Measurements from ENCODE around the gene KIAA1217.

The KIAA1217 gene

DNA sequence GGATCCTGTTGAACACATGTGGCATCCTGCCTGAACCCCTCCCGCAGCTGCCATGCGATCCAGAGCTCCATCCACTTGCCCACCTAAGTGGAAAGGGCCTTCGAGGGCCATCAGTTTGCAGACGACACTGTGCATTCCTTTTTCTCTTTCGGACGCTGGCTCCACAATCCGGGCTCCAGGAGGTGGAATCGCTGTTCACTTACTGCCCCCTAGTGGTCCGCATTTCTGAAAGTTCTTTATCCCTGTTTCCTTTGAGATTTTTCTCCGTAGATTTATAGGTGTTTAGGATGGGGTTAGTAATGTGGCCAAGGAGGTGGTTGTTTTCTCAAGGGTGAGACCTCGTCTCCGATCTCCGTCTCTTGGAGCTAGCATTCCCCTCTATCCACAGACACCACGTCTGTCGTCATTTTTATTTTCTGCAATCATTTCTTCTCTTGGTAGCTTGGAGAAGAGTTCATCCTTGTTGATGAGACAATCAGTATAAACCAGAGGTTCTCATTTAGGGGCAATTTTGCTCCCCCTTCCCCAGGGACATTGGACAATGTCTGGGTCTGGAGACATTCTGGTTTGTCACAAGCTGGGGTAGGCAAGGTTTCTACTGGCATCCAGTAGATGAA, 310.2 kb downstream of the KIAA1217 start:
- no peak overlapping the region for H3K27ac Mint-ChIP-seq
- H3K9me3 Mint-ChIP-seq: no peaks in the 10 kb centered on the region
- H3K4me3 Mint-ChIP-seq: peak overlapping the region; percentile 74

GRCh38 chr10:24519950-24520349, 311.0 kb downstream of the KIAA1217 start:
- Mint-ChIP-seq H3K27me3 (peaks cover 4% of the 10 kb centered on the region), H3K4me1 (peaks cover 14% of the 10 kb centered on the region), H3K36me3 (no peaks in the 10 kb centered on the region), H3K9me3 (no peaks in the 10 kb centered on the region), H3K4me3 (peak overlapping the region; percentile 74), H3K27ac (peak overlapping the region; percentile 8)

More for the DNA sequence above, 310.2 kb downstream of the KIAA1217 start:
- Mint-ChIP-seq H3K4me1 (peaks cover 14% of the 10 kb centered on the region), H3K36me3 (no peaks in the 10 kb centered on the region), H3K27me3 (peaks cover 4% of the 10 kb centered on the region)

- Mint-ChIP-seq H3K27ac (no peak overlapping the region), H3K36me3 (no peaks in the 10 kb centered on the region), H3K9me3 (no peaks in the 10 kb centered on the region), H3K27me3 (peaks cover 4% of the 10 kb centered on the region), H3K4me3 (no peak overlapping the region), H3K4me1 (peaks cover 8% of the 10 kb centered on the region)
Observed at GRCh38 chr10:24524314-24524713, 315.4 kb downstream of the KIAA1217 start.

DNA sequence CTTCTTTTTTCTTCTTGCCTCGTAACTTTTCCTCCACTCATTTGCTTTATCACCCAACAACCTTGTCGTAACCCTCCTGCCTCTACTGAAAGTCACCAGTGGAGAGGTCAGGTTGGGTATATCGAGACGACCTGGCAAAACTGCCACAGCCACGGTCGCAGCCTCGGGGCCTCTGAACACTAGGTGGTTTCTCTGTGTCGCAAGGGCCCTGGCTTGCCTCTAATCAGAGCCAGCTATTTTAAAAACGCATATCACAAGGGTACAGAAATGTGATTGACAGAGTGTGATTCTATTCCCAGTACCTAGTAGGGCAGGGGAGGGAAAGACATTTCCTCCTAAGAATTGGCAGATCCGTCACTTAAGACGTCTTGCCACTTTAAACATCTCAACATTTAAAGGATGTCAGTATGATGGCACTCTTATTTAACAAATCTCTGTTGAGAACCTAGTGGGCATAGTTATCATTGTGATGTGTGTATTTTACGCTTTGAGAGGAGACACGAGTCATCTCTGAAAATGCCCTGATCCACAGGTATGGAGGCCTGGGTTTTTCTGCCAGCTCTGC, 317.2 kb downstream of the KIAA1217 start:
- Mint-ChIP-seq H3K27me3 (no peaks in the 10 kb centered on the region), H3K9me3 (no peaks in the 10 kb centered on the region), H3K27ac (no peak overlapping the region), H3K36me3 (no peaks in the 10 kb centered on the region), H3K4me3 (no peak overlapping the region), H3K4me1 (no peaks in the 10 kb centered on the region)

DNA sequence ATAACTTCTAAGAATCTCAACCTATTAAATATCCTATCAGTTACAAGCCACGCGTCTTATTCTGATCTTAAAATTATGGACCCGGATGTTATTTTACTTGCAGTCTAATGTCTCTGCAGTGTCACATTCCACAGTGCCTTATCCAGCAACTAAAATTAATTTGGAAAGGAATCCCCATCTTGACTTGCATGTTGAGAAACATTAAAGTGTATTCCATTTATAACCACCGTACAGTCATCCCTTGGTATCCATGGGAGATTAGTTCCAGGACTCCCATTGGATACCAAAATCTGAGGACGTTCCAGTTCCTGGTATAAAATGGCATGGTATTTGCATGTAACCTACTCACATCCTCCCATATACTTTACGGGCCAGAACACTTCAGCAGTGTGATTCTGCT, 320.0 kb downstream of the KIAA1217 start:
- Mint-ChIP-seq H3K4me3 (no peak overlapping the region), H3K27ac (no peak overlapping the region), H3K4me1 (no peaks in the 10 kb centered on the region), H3K36me3 (no peaks in the 10 kb centered on the region), H3K27me3 (no peaks in the 10 kb centered on the region), H3K9me3 (peaks cover 7% of the 10 kb centered on the region)

DNA sequence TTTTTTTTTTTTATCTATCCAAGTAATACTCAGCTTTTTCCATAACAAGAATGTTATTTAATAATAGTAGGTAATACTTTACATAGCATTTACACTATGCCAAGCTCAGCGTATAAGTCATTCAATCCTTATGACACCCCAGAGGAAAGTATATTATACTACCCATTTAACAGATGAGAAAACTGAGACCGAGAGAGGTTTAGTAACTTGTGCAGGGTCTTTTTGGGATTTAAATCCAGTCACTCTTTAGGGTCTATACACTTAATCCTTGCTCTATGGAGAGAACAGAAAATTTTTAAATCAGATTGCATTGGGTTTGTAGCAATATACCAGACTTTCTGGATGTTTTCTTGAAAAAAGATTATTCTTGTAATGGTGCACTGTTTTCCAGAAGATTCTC, 322.5 kb downstream of the KIAA1217 start:
- Mint-ChIP-seq H3K4me1 (no peaks in the 10 kb centered on the region), H3K27me3 (peaks cover 2% of the 10 kb centered on the region), H3K9me3 (peaks cover 7% of the 10 kb centered on the region), H3K36me3 (no peaks in the 10 kb centered on the region), H3K4me3 (no peak overlapping the region), H3K27ac (no peak overlapping the region)

- H3K27me3 Mint-ChIP-seq: peaks cover 2% of the 10 kb centered on the region
- no peaks in the 10 kb centered on the region for H3K36me3 Mint-ChIP-seq
- H3K27ac Mint-ChIP-seq: no peak overlapping the region
- H3K9me3 Mint-ChIP-seq: peaks cover 7% of the 10 kb centered on the region
- H3K4me1 Mint-ChIP-seq: no peaks in the 10 kb centered on the region
- no peak overlapping the region for H3K4me3 Mint-ChIP-seq
Observed at GRCh38 chr10:24533981-24534380, 325.0 kb downstream of the KIAA1217 start.

GRCh38 chr10:24536636-24537035, 327.7 kb downstream of the KIAA1217 start:
- Mint-ChIP-seq H3K27me3 (peaks cover 2% of the 10 kb centered on the region), H3K9me3 (peaks cover 7% of the 10 kb centered on the region), H3K4me3 (no peak overlapping the region), H3K27ac (no peak overlapping the region), H3K36me3 (no peaks in the 10 kb centered on the region), H3K4me1 (no peaks in the 10 kb centered on the region)

DNA sequence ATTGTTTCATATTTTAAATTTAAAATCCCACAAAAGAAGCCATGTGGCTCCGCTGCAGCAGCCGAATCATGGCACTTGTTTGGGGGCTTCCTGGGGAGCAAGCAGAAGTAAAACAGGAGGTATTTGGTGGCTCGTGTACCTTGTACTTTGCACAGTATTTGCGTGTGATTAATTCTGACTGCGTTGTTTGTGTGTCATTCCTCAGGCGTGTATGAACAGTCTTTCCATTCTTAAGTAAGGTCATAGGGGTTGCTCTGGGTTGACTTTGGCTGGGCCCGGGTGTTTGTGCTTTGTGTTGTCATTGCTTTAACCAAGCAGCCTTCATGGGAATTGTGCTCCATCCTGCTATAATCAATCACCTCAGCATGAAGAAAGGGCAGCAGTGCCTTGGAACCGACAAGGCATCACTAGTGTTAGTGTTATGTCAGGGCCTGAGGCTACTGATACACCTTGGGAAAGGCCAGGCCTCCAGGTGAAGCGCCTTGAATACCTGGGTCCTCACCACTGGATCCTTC, 332.4 kb downstream of the KIAA1217 start:
- no peaks in the 10 kb centered on the region for H3K36me3 Mint-ChIP-seq
- no peak overlapping the region for H3K4me3 Mint-ChIP-seq
- no peaks in the 10 kb centered on the region for H3K27me3 Mint-ChIP-seq
- H3K27ac Mint-ChIP-seq: no peak overlapping the region
- H3K4me1 Mint-ChIP-seq: no peaks in the 10 kb centered on the region
- H3K9me3 Mint-ChIP-seq: no peaks in the 10 kb centered on the region

GRCh38 chr10:24542314-24543270, 333.7 kb downstream of the KIAA1217 start:
- no peaks in the 10 kb centered on the region for H3K4me1 Mint-ChIP-seq
- H3K27me3 Mint-ChIP-seq: no peaks in the 10 kb centered on the region
- H3K27ac Mint-ChIP-seq: no peak overlapping the region
- no peak overlapping the region for H3K4me3 Mint-ChIP-seq
- no peaks in the 10 kb centered on the region for H3K36me3 Mint-ChIP-seq
- no peaks in the 10 kb centered on the region for H3K9me3 Mint-ChIP-seq

DNA sequence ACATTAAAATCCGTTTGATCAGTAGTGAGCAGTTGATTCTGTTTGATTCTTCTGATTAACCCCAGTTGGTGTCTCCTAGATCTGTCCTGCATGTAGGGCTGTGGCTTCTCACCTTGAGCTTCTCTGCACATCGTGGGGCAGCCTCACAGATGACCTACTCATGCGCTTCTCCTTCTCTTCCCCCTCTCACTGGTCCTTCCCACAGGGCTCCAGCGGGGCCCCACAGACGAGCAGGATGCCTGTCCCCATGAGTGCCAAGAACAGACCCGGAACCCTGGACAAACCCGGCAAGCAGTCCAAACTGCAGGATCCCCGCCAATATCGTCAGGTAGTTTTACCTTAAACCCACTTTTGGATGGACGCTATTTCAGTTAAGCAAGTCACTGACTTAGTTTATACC, 335.8 kb downstream of the KIAA1217 start:
- Mint-ChIP-seq H3K9me3 (no peaks in the 10 kb centered on the region), H3K27me3 (no peaks in the 10 kb centered on the region), H3K27ac (no peak overlapping the region)

GRCh38 chr10:24545585-24545984, 336.6 kb downstream of the KIAA1217 start:
- no peaks in the 10 kb centered on the region for H3K27me3 Mint-ChIP-seq
- no peak overlapping the region for H3K4me3 Mint-ChIP-seq
- H3K27ac Mint-ChIP-seq: no peak overlapping the region
- no peaks in the 10 kb centered on the region for H3K36me3 Mint-ChIP-seq
- no peaks in the 10 kb centered on the region for H3K9me3 Mint-ChIP-seq
- H3K4me1 Mint-ChIP-seq: no peaks in the 10 kb centered on the region

More for the DNA sequence above, 335.8 kb downstream of the KIAA1217 start:
- Mint-ChIP-seq H3K4me1 (no peaks in the 10 kb centered on the region), H3K36me3 (no peaks in the 10 kb centered on the region), H3K4me3 (no peak overlapping the region)

GRCh38 chr10:24550680-24551079, 341.7 kb downstream of the KIAA1217 start:
- Mint-ChIP-seq H3K9me3 (no peaks in the 10 kb centered on the region), H3K4me1 (no peaks in the 10 kb centered on the region), H3K36me3 (no peaks in the 10 kb centered on the region), H3K4me3 (no peak overlapping the region), H3K27me3 (no peaks in the 10 kb centered on the region), H3K27ac (no peak overlapping the region)

GRCh38 chr10:24551161-24551560, 342.2 kb downstream of the KIAA1217 start:
- no peaks in the 10 kb centered on the region for H3K4me1 Mint-ChIP-seq
- H3K9me3 Mint-ChIP-seq: no peaks in the 10 kb centered on the region
- H3K36me3 Mint-ChIP-seq: no peaks in the 10 kb centered on the region
- H3K27ac Mint-ChIP-seq: no peak overlapping the region
- no peaks in the 10 kb centered on the region for H3K27me3 Mint-ChIP-seq
- H3K4me3 Mint-ChIP-seq: no peak overlapping the region

DNA sequence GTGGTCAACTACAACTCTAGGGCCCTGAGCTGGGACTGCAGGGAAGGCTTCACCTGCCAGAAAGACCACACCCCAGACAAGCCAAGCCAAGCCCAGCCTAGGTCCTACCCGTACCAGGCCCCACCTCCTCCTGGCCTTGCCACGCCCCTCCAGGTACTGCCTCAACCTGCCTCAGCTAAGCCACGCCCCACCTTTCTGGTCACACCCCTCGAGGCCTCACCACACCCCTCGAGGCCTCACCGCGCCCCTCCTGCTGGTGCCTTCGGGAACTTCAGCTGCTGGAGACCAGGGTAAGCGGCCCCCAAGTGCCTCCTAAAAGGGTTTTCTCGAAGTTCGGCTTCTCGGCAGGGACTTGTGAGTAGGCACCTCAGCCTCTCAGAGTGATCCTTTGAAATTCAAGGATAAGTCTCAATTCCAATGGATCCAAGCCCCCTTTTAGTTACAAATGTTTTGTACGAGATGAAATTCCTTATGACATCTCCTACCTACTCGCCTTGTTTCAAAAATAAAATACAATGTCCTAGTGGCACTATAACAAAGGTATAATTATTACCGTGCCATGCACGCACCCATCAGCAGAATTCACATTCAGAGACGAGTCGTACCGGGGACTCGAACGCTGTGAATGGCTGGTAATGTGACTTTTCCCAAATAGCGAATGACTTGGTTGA, 343.5 kb downstream of the KIAA1217 start:
- Mint-ChIP-seq H3K9me3 (no peaks in the 10 kb centered on the region), H3K4me1 (peaks cover 5% of the 10 kb centered on the region), H3K4me3 (no peak overlapping the region), H3K27ac (no peak overlapping the region), H3K36me3 (no peaks in the 10 kb centered on the region), H3K27me3 (no peaks in the 10 kb centered on the region)

Data from activated naive CD4-positive, alpha-beta T cell treated with anti-CD3 and anti-CD28 coated beads, Interleukin-2, amount 50 U/mL, for 24 hours (primary cell).